GM19099 (cell line): ENCODE measurements around the gene NHLRC4.

Source experiments
- POLR2A ChIP-seq: IDR thresholded peaks from 3 replicates; pipeline ENCODE4 v1.6.1; 2011; ENCODE audit warnings: low read depth; ENCODE audit not compliant: insufficient read length; ENCODE audit errors: extremely low read depth

The NHLRC4 gene

GRCh38 chr16:578232-578869 lies 11.5 kb downstream of the NHLRC4 start:
- no peak for TF ChIP-seq POLR2A

- TF ChIP-seq POLR2A, result no peak
These were observed 12.1 kb downstream of the NHLRC4 start for GRCh38 chr16:578870-579405.

GRCh38 chr16:580141-580945 lies 13.5 kb downstream of the NHLRC4 start:
- no peak for TF ChIP-seq POLR2A

- TF ChIP-seq POLR2A, result no peak
These were observed 14.2 kb downstream of the NHLRC4 start for GRCh38 chr16:580946-581498.

- TF ChIP-seq POLR2A, result no peak
These were observed 15.4 kb downstream of the NHLRC4 start for GRCh38 chr16:582218-582613.

- no peak for TF ChIP-seq POLR2A
These were observed 16.0 kb downstream of the NHLRC4 start for GRCh38 chr16:582614-583331.

- no peak for TF ChIP-seq POLR2A
These were observed 16.6 kb downstream of the NHLRC4 start for GRCh38 chr16:583470-583814.

- no peak for TF ChIP-seq POLR2A
These were observed 17.2 kb downstream of the NHLRC4 start for GRCh38 chr16:583815-584591.

GRCh38 chr16:585351-585750 lies 18.5 kb downstream of the NHLRC4 start:
- no peak for TF ChIP-seq POLR2A

- TF ChIP-seq POLR2A, result no peak
These were observed 19.3 kb downstream of the NHLRC4 start for GRCh38 chr16:586047-586644.

GRCh38 chr16:586645-587590 lies 20.1 kb downstream of the NHLRC4 start:
- no peak for TF ChIP-seq POLR2A

- TF ChIP-seq POLR2A, result no peak
These were observed 21.8 kb downstream of the NHLRC4 start for GRCh38 chr16:588639-588888.

GRCh38 chr16:588889-589657 lies 22.3 kb downstream of the NHLRC4 start:
- TF ChIP-seq POLR2A, result peak; percentile 90

- no peak for TF ChIP-seq POLR2A
These were observed 22.9 kb downstream of the NHLRC4 start, which contains the start of gene RAB40C for GRCh38 chr16:589658-590187. RAB40C (plus strand) TSS chr16:590066; CDS start chr16:590292, 226 bp downstream.
